ENCODE measurements around the gene SP6. TPM values are rescaled to one million over a fixed set of nuclear protein-coding genes. Genes with fewer than 3 reads are reported as not detected.

Gene SP6
- total and polyA plus RNA-seq, 7 donors, result 0.04 to 0.27 (median 0.16) TPM; not detected in 4

GRCh38 chr17:47891545-47892088, 40.7 kb upstream of the SP6 start:
- 84 to 88% (median 87%) methylated on average over 4 of the region's 4 CpGs for WGBS, 3 donors
- H3K9me3 ChIP-seq, result no peaks in the 10 kb centered on the region
- H3K36me3 ChIP-seq (ENCODE audit: insufficient read depth in 1 of 2, low read depth in 1 of 2), result peaks cover 0 to 6% of the 10 kb centered on the region in 2 donors
- H3K4me3 ChIP-seq, result no peak overlapping the region
- ATAC-seq (no peak), DNase-seq (no peak)
- no peaks in the 10 kb centered on the region for H3K27me3 ChIP-seq (ENCODE audit: insufficient read depth in 3 of 3, low read length in 2 of 3)
- TF ChIP-seq, protein P1, sequence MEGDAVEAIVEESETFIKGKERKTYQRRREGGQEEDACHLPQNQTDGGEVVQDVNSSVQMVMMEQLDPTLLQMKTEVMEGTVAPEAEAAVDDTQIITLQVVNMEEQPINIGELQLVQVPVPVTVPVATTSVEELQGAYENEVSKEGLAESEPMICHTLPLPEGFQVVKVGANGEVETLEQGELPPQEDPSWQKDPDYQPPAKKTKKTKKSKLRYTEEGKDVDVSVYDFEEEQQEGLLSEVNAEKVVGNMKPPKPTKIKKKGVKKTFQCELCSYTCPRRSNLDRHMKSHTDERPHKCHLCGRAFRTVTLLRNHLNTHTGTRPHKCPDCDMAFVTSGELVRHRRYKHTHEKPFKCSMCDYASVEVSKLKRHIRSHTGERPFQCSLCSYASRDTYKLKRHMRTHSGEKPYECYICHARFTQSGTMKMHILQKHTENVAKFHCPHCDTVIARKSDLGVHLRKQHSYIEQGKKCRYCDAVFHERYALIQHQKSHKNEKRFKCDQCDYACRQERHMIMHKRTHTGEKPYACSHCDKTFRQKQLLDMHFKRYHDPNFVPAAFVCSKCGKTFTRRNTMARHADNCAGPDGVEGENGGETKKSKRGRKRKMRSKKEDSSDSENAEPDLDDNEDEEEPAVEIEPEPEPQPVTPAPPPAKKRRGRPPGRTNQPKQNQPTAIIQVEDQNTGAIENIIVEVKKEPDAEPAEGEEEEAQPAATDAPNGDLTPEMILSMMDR (IDR thresholded peaks at IDR 0.05), result no peak
- no peak overlapping the region for H3K27ac ChIP-seq
- peaks cover 9% of the 10 kb centered on the region for H3K4me1 ChIP-seq
- intact Hi-C loops (cut with DNase I), result loop anchor here in 1 of 2 donors (2.0 kb wide), 1 partner anchor 51 kb away; the partner anchor contains the start of gene SCRN2

- Histone ChIP-seq H3K27ac (no peak overlapping the region), H3K9me3 (no peaks in the 10 kb centered on the region), H3K36me3 (ENCODE audit: insufficient read depth in 1 of 2, low read depth in 1 of 2) (peaks cover 0 to 6% of the 10 kb centered on the region in 2 donors), H3K4me1 (peaks cover 8% of the 10 kb centered on the region), H3K4me3 (no peak overlapping the region), H3K27me3 (ENCODE audit: insufficient read depth in 3 of 3, low read length in 2 of 3) (peaks cover 0 to 3% (median 0%) of the 10 kb centered on the region in 3 donors)
- intact Hi-C loops (cut with DNase I), result loop anchor here (1.0 to 2.0 kb wide), 2 partner anchors 49 kb away; partner anchors contain the start of gene SCRN2 (in 2 of the 2)
- ATAC-seq (peak; percentile 93 to 97 (median 94)), DNase-seq (peak; percentile 87 to 94)
- 33 to 42% (median 36%) methylated on average over 11 of the region's 11 CpGs for WGBS, 3 donors
- TF ChIP-seq, protein P1 (IDR thresholded peaks at IDR 0.05), result peak; percentile 98
Measured at GRCh38 chr17:47889734-47890529, 39.0 kb upstream of the SP6 start.

- Histone ChIP-seq H3K9me3 (no peaks in the 10 kb centered on the region), H3K36me3 (ENCODE audit: insufficient read depth in 1 of 2, low read depth in 1 of 2) (no peaks in the 10 kb centered on the region), H3K27ac (no peak overlapping the region), H3K27me3 (ENCODE audit: insufficient read depth in 3 of 3, low read length in 2 of 3) (peaks cover 0 to 3% (median 0%) of the 10 kb centered on the region in 3 donors), H3K4me3 (no peak overlapping the region), H3K4me1 (no peaks in the 10 kb centered on the region)
- WGBS, 3 donors, result 65 to 69% (median 67%) methylated on average over 6 of the region's 6 CpGs
- TF ChIP-seq, protein P1 (IDR thresholded peaks at IDR 0.05), result no peak
- no peak for ATAC-seq
- intact Hi-C loops (cut with DNase I), result no loop called here
- no peak for DNase-seq
Measured at GRCh38 chr17:47888293-47888692, 37.3 kb upstream of the SP6 start.

GRCh38 chr17:47884905-47885730, 34.2 kb upstream of the SP6 start:
- Histone ChIP-seq H3K9me3 (no peaks in the 10 kb centered on the region), H3K27me3 (ENCODE audit: insufficient read depth in 3 of 3, low read length in 2 of 3) (peaks cover 0 to 7% (median 0%) of the 10 kb centered on the region in 3 donors), H3K27ac (no peak overlapping the region), H3K4me3 (no peak overlapping the region), H3K4me1 (no peaks in the 10 kb centered on the region), H3K36me3 (ENCODE audit: insufficient read depth in 1 of 2, low read depth in 1 of 2) (no peaks in the 10 kb centered on the region)
- WGBS, 3 donors, result 33 to 50% (median 47%) methylated on average over 11 of the region's 11 CpGs
- intact Hi-C loops (cut with DNase I), result no loop called here
- ATAC-seq (no peak), DNase-seq (no peak)
- TF ChIP-seq, protein P1 (IDR thresholded peaks at IDR 0.05), result no peak
